Measurements from ENCODE around the gene APEH. TPM values are rescaled to one million over a fixed set of nuclear protein-coding genes. Genes with fewer than 3 reads are reported as not detected.

Gene APEH
- total and polyA plus RNA-seq, 2 of the 4 experiments (the other 2 are of a cell fraction): 89.2 to 142 TPM

DNA sequence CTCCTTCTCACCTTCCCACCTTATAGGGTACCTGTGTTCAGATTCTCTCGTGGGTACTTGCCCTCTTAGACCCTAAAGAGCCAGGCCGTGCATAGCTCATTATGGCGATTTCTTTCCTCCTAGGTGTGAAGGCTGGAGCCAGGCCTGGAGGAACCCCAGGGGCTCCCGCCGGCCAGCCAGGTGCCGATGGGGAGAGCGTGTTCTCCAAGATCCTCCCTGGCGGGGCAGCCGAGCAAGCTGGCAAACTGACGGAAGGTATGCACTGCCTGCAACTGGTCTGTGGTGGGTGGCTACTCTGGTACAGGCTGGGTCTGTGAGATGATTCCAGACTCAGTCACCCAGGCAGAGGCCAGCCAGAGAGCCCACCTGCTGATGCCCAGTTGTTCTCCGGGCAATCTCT is 9.9 kb upstream of the APEH start:
- in situ Hi-C loops (cut with MboI; ENCODE audit: low sequenced_read_pairs): no loop called here
- no TSS peak for BruUV-seq (replicated peaks)
- Histone ChIP-seq H2BK20ac (ENCODE audit: low read depth, low read length) (no peak overlapping the region), H3K9me3 (ENCODE audit: control insufficient read depth, insufficient read depth, low read length) (no peaks in the 10 kb centered on the region), H2BK15ac (ENCODE audit: low read depth, low read length) (no peak overlapping the region), H2AK5ac (ENCODE audit: low read depth, low read length) (no peak overlapping the region), H3K9me1 (ENCODE audit: insufficient read depth, low read length) (no peaks in the 10 kb centered on the region), H4K20me1 (ENCODE audit: insufficient read depth, low read length) (no peaks in the 10 kb centered on the region; the same call in 1 of the 2 replicates), H4K8ac (ENCODE audit: low read depth in 2 of 2, low read length in 2 of 2) (no peak overlapping the region), H2BK120ac (ENCODE audit: low read depth, low read length) (no peak overlapping the region), H3K14ac (replicated peaks; ENCODE audit: low read depth, low read length) (no peak overlapping the region), H3K27me3 (ENCODE audit: control insufficient read depth, insufficient read depth, low read length) (peaks cover 12% of the 10 kb centered on the region; the same call in 1 of the 2 replicates), H3K27ac (ENCODE audit: insufficient read depth, low read length) (no peak overlapping the region), H3K9ac (ENCODE audit: low read depth, low read length) (no peak overlapping the region), H4K5ac (ENCODE audit: low read depth, low read length) (no peak overlapping the region), H3K4me3 (ENCODE audit: insufficient read depth, low read depth, low read length) (no peak overlapping the region), H2BK5ac (ENCODE audit: low read depth, low read length, poor library complexity, severe bottlenecking) (no peak overlapping the region), H3K4me1 (ENCODE audit: control insufficient read depth, insufficient read depth, low read length) (peaks cover 2% of the 10 kb centered on the region; the same call in 1 of the 2 replicates), H2AFZ (replicated peaks; ENCODE audit: low read length, poor library complexity) (no peak overlapping the region), H3K23ac (ENCODE audit: low read depth, low read length) (no peak overlapping the region), H3K18ac (ENCODE audit: low read depth, low read length) (no peak overlapping the region), H3K56ac (ENCODE audit: extremely low read depth, insufficient read depth, low read length) (no peak overlapping the region), H4K91ac (ENCODE audit: insufficient read depth, low read depth, low read length) (no peak overlapping the region), H3K4me2 (ENCODE audit: low read depth, low read length) (no peak overlapping the region), H3K4ac (ENCODE audit: low read depth, low read length) (no peak overlapping the region), H3K79me1 (ENCODE audit: low read depth in 1 of 2, low read length in 2 of 2) (no peaks in the 10 kb centered on the region), H3K36me3 (ENCODE audit: control insufficient read depth, insufficient read depth, low read length) (no peaks in the 10 kb centered on the region), H2AK9ac (replicated peaks; ENCODE audit: low read depth, low read length, poor library complexity) (no peak overlapping the region)
- DNase-seq: no peak
- WGBS, 2 experiments (ENCODE audit: extremely low coverage in 2 of 2, insufficient read length in 1 of 2): 63% methylated on average over 6 of the region's 11 CpGs; no CpG with 5 or more reads in 1 of the 2 experiments
- intact Hi-C loops (cut with micrococcal nuclease): no loop called here
- no peak for TF ChIP-seq CHD1 (IDR thresholded peaks at IDR 0.05; ENCODE audit: low read depth, low read length)
- TF ChIP-seq CEBPB (IDR thresholded peaks at IDR 0.05; ENCODE audit: low read depth, low read length): no peak
- TF ChIP-seq NFE2L2 (IDR thresholded peaks at IDR 0.05; ENCODE audit: low read depth, low read length): no peak
- TF ChIP-seq, protein P1, sequence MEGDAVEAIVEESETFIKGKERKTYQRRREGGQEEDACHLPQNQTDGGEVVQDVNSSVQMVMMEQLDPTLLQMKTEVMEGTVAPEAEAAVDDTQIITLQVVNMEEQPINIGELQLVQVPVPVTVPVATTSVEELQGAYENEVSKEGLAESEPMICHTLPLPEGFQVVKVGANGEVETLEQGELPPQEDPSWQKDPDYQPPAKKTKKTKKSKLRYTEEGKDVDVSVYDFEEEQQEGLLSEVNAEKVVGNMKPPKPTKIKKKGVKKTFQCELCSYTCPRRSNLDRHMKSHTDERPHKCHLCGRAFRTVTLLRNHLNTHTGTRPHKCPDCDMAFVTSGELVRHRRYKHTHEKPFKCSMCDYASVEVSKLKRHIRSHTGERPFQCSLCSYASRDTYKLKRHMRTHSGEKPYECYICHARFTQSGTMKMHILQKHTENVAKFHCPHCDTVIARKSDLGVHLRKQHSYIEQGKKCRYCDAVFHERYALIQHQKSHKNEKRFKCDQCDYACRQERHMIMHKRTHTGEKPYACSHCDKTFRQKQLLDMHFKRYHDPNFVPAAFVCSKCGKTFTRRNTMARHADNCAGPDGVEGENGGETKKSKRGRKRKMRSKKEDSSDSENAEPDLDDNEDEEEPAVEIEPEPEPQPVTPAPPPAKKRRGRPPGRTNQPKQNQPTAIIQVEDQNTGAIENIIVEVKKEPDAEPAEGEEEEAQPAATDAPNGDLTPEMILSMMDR (conservative IDR thresholded peaks at IDR 0.05; ENCODE audit: low read depth, low read length): no peak
- TF ChIP-seq, protein P2, sequence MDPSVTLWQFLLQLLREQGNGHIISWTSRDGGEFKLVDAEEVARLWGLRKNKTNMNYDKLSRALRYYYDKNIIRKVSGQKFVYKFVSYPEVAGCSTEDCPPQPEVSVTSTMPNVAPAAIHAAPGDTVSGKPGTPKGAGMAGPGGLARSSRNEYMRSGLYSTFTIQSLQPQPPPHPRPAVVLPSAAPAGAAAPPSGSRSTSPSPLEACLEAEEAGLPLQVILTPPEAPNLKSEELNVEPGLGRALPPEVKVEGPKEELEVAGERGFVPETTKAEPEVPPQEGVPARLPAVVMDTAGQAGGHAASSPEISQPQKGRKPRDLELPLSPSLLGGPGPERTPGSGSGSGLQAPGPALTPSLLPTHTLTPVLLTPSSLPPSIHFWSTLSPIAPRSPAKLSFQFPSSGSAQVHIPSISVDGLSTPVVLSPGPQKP (IDR thresholded peaks at IDR 0.05; ENCODE audit: borderline replicate concordance, low read depth, low read length): no peak
- no peak for TF ChIP-seq RFX5 (IDR thresholded peaks at IDR 0.05; ENCODE audit: low read depth, low read length)
- no peak for TF ChIP-seq RAD21 (IDR thresholded peaks at IDR 0.05; ENCODE audit: low read length)
- TF ChIP-seq SMC3 (IDR thresholded peaks at IDR 0.05; ENCODE audit: low read depth, low read length): no peak
- TF ChIP-seq BHLHE40 (IDR thresholded peaks at IDR 0.05; ENCODE audit: low read depth, low read length): no peak
- no peak for TF ChIP-seq MXI1 (IDR thresholded peaks at IDR 0.05; ENCODE audit: borderline replicate concordance, low read depth, low read length)
- TF ChIP-seq MAFK (IDR thresholded peaks at IDR 0.05; ENCODE audit: low read depth, low read length): no peak
- TF ChIP-seq RCOR1 (IDR thresholded peaks at IDR 0.05; ENCODE audit: insufficient replicate concordance, low read length): no peak
- no peak for TF ChIP-seq MAZ (IDR thresholded peaks at IDR 0.05; ENCODE audit: borderline replicate concordance, low read depth, low read length)
- TF ChIP-seq, protein P3, sequence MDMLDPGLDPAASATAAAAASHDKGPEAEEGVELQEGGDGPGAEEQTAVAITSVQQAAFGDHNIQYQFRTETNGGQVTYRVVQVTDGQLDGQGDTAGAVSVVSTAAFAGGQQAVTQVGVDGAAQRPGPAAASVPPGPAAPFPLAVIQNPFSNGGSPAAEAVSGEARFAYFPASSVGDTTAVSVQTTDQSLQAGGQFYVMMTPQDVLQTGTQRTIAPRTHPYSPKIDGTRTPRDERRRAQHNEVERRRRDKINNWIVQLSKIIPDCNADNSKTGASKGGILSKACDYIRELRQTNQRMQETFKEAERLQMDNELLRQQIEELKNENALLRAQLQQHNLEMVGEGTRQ (IDR thresholded peaks at IDR 0.05; ENCODE audit: low read depth, low read length): no peak
- TF ChIP-seq POLR2A (IDR thresholded peaks at IDR 0.05; ENCODE audit: low read depth, low read length): no peak
- TF ChIP-seq FOS (IDR thresholded peaks at IDR 0.05; ENCODE audit: low read depth, low read length): no peak
- dilution Hi-C loops (cut with HindIII; ENCODE audit: low sequenced_read_pairs, unreplicated experiment): no loop called here
- CTCF ChIA-PET: interaction anchor here (1.9 kb wide), 1 partner anchor 125 kb away, joined by 5 read pairs; no protein-coding TSS in a partner anchor
- no peak for ATAC-seq (ENCODE audit: low read depth)
- POLR2A ChIA-PET (ENCODE audit: unreplicated experiment): no interaction called here
